Vagina (tissue), 1 donor: ENCODE measurements around the gene RBM12. TPM values are rescaled to one million over a fixed set of nuclear protein-coding genes. Genes with fewer than 3 reads are reported as not detected.

Experiments
- small RNA-seq: library from RNA; depleted of rRNA; stranded (forward); fragments of <200 nt; gene quantifications from one replicate; pipeline ENCODE3, GENCODE V24; 2016
- total RNA-seq: library from RNA; depleted of rRNA; stranded (reverse); fragments of >200 nt; gene quantifications from one replicate; pipeline ENCODE4 v1.2.3, GENCODE V29; 2016

Gene RBM12
- total RNA-seq, 1 donor from 2014 or later = 26.8 TPM

Small RNA genes within 50 kb of the gene (small RNA-seq; reads per million reads assigned to genes)
- gene RNU6-759P = not detected

Other genes with a start within 250 kb of the RBM12 start
- gene GDF5, start 226.7 kb downstream of the RBM12 start, total RNA-seq = 1.7 TPM
- 10.1 TPM for gene CEP250, start 209.3 kb downstream of the RBM12 start, total RNA-seq
- gene C20orf173, start 135.2 kb downstream of the RBM12 start, total RNA-seq = not detected
- gene ERGIC3, start 122.8 kb downstream of the RBM12 start, total RNA-seq = 113 TPM
- gene SPAG4, start 49.1 kb downstream of the RBM12 start, total RNA-seq = 6.9 TPM
- 149 TPM for gene CPNE1, start within 50 bp of the RBM12 start, total RNA-seq
- gene NFS1, start 34.5 kb upstream of the RBM12 start, total RNA-seq = 15.2 TPM
- 248 TPM for gene ROMO1, start 34.5 kb upstream of the RBM12 start, total RNA-seq
- gene RBM39, start 77.4 kb upstream of the RBM12 start, total RNA-seq = 370 TPM
- gene PHF20, start 107.1 kb upstream of the RBM12 start, total RNA-seq = 37.3 TPM